Erythroblast (primary cell): ENCODE results near the gene CLEC11A.

Experiments used
- GATA1 ChIP-seq: IDR thresholded peaks from 2 replicates; pipeline ENCODE4 v1.6.1; 2011; ENCODE audit warnings: low read depth, mild to moderate bottlenecking, control low read depth, low read length, moderate library complexity
- POLR2A ChIP-seq: IDR thresholded peaks from 2 replicates; pipeline ENCODE4 v1.6.1; 2011; ENCODE audit warnings: mild to moderate bottlenecking, low read length

DNA sequence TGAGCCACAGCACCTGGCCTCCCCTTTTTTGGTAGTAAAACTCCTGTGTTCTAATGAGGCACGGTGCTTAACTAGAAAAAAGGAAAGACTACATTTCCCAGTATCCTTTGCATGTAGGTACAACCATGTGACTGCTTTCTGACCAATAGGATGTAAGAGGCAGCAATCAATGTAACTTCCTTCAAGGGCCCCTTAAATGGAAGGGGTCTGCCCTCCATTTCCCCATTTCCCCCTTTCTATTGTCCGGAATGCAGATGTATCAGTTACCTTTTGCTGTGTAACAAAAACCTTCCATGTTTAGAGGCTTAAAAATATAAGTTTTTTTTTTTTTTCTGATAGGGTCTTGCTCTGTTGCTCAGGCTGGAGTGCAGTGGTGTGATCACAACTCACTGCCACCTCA lies 49.3 kb downstream of the CLEC11A start:
- TF ChIP-seq POLR2A (no peak), GATA1 (no peak)
